Activated CD4-positive, alpha-beta T cell treated with anti-CD3 and anti-CD28 coated beads for 36 hours (primary cell): Measurements from ENCODE around the gene SFXN3. TPM values are rescaled to one million over a fixed set of nuclear protein-coding genes. Genes with fewer than 3 reads are reported as not detected.

ENCODE experiments used
- ATAC-seq: fragments of 200-7000 bp; cut with Tn5 transposase; one replicate; pipeline ENCODE4 v1.10.0; 2021; ENCODE audit warnings: mild to moderate bottlenecking, moderate library complexity
- CTCF ChIA-PET: fragments of 350-600 bp; sonication (Branson Sonifier 250); formaldehyde crosslinking; loops from one replicate; lab custom pipeline; 2021; ENCODE audit warnings: antibody characterized with exemption; lab: Charles Lee
- POLR2A ChIA-PET: fragments of 350-600 bp; sonication (Branson Sonifier 250); formaldehyde crosslinking; loops from one replicate; lab custom pipeline; 2021; ENCODE audit warnings: antibody characterized with exemption, inconsistent platforms; lab: Charles Lee
- DNase-seq: peaks from one replicate; pipeline ENCODE4 v3.0.0-alpha.2; 2020
- H3K27ac Mint-ChIP-seq: one replicate; pipeline ENCODE4 v1.8.0; 2021; ENCODE audit warnings: mixed read lengths
- H3K27me3 Mint-ChIP-seq: one replicate; pipeline ENCODE4 v1.8.0; 2021; ENCODE audit warnings: mixed read lengths
- H3K36me3 Mint-ChIP-seq: one replicate; pipeline ENCODE4 v1.8.0; 2021; ENCODE audit warnings: low read depth, mixed read lengths
- H3K4me1 Mint-ChIP-seq: one replicate; pipeline ENCODE4 v1.8.0; 2021; ENCODE audit warnings: mixed read lengths
- H3K4me3 Mint-ChIP-seq: one replicate; pipeline ENCODE4 v1.8.0; 2021; ENCODE audit warnings: mild to moderate bottlenecking, moderate library complexity, mixed read lengths
- H3K9me3 Mint-ChIP-seq: one replicate; pipeline ENCODE4 v1.8.0; 2021; ENCODE audit warnings: low read depth, mixed read lengths
- intact Hi-C, 2 experiments: fragments of 100-400 bp; cut with DNase I in 1 of 2; cut with micrococcal nuclease in 1 of 2; formaldehyde crosslinking; loops; one replicate each; pipeline versions ENCODE4 v1.14.2 to v1.15.1; 2022 to 2024; cut with DNase I, micrococcal nuclease
- total RNA-seq, 2 experiments: library from RNA; stranded (reverse); gene quantifications; one replicate each; pipeline ENCODE4 v1.2.3, GENCODE V29; 2021

The SFXN3 gene
- total RNA-seq, 2 experiments from 2014 or later, result 30.0 to 37.7 TPM

- no peak overlapping the region for H3K27ac Mint-ChIP-seq
- peaks cover 34% of the 10 kb centered on the region for H3K4me1 Mint-ChIP-seq
- H3K4me3 Mint-ChIP-seq, result peak overlapping the region; percentile 43
- POLR2A ChIA-PET, result interaction anchor here (0.6 kb wide), 1 partner anchor 455 kb away, joined by 3 read pairs; no protein-coding TSS in a partner anchor
- intact Hi-C loops, result loop anchor here (1.0 to 10.0 kb wide), 2 partner anchors 16 to 52 kb away; no protein-coding TSS in a partner anchor
- peaks cover 30% of the 10 kb centered on the region for H3K27me3 Mint-ChIP-seq
- CTCF ChIA-PET, result interaction anchor here (0.6 to 22.9 kb wide), 8 partner anchors 9 to 76 kb away, joined by 4 to 526 read pairs (median 6); partner anchors contain the start of genes PDZD7 and SFXN3
- DNase-seq (peak; percentile 72), ATAC-seq (peak; percentile 57)
- H3K9me3 Mint-ChIP-seq, result no peaks in the 10 kb centered on the region
- H3K36me3 Mint-ChIP-seq, result no peaks in the 10 kb centered on the region
Observed at GRCh38 chr10:101066146-101066895, 35.3 kb downstream of the SFXN3 start.

GRCh38 chr10:101066896-101067355 lies 35.9 kb downstream of the SFXN3 start:
- ATAC-seq (no peak), DNase-seq (no peak)
- no peak overlapping the region for H3K27ac Mint-ChIP-seq
- intact Hi-C loops, result loop anchor here (1.0 to 10.0 kb wide), 2 partner anchors 17 to 52 kb away; no protein-coding TSS in a partner anchor
- POLR2A ChIA-PET, result interaction anchor here (0.6 to 1.0 kb wide), 2 partner anchors 17 to 51 kb away, joined by 3 read pairs; no protein-coding TSS in a partner anchor
- no peaks in the 10 kb centered on the region for H3K36me3 Mint-ChIP-seq
- peaks cover 32% of the 10 kb centered on the region for H3K4me1 Mint-ChIP-seq
- no peaks in the 10 kb centered on the region for H3K9me3 Mint-ChIP-seq
- peak overlapping the region; percentile 72 for H3K4me3 Mint-ChIP-seq
- CTCF ChIA-PET, result interaction anchor here (0.6 to 22.9 kb wide), 18 partner anchors 8 to 534 kb away, joined by 3 to 526 read pairs (median 4); partner anchors contain the start of genes PDZD7 and SFXN3
- peaks cover 31% of the 10 kb centered on the region for H3K27me3 Mint-ChIP-seq

- CTCF ChIA-PET, result interaction anchor here (0.6 to 22.9 kb wide), 18 partner anchors 8 to 534 kb away, joined by 3 to 526 read pairs (median 4); partner anchors contain the start of genes PDZD7 and SFXN3
- POLR2A ChIA-PET, result interaction anchor here (0.6 to 1.0 kb wide), 2 partner anchors 17 to 50 kb away, joined by 3 read pairs; no protein-coding TSS in a partner anchor
- peak overlapping the region; percentile 25 for H3K27ac Mint-ChIP-seq
Observed at GRCh38 chr10:101067356-101068083, 36.5 kb downstream of the SFXN3 start.

GRCh38 chr10:101069441-101069840 lies 38.4 kb downstream of the SFXN3 start:
- Mint-ChIP-seq H3K27ac (no peak overlapping the region), H3K4me3 (no peak overlapping the region), H3K9me3 (no peaks in the 10 kb centered on the region), H3K27me3 (peaks cover 30% of the 10 kb centered on the region), H3K4me1 (peaks cover 22% of the 10 kb centered on the region), H3K36me3 (no peaks in the 10 kb centered on the region)
- POLR2A ChIA-PET, result no interaction called here
- CTCF ChIA-PET, result interaction anchor here (0.7 to 22.9 kb wide), 10 partner anchors 9 to 165 kb away, joined by 3 to 526 read pairs (median 4); partner anchors contain the start of genes PDZD7 and SFXN3
- no peak for ATAC-seq
- DNase-seq, result no peak
- intact Hi-C loops, result loop anchor here in 1 of 2 experiments (10.0 kb wide), 1 partner anchor 55 kb away; no protein-coding TSS in a partner anchor

More at GRCh38 chr10:101067356-101068083, 36.5 kb downstream of the SFXN3 start:
- peaks cover 28% of the 10 kb centered on the region for H3K4me1 Mint-ChIP-seq
- intact Hi-C loops, result loop anchor here (1.0 to 10.0 kb wide), 5 partner anchors 7 to 53 kb away; no protein-coding TSS in a partner anchor
- peak overlapping the region; percentile 72 for H3K4me3 Mint-ChIP-seq
- ATAC-seq, result peak; percentile 74
- H3K27me3 Mint-ChIP-seq, result peaks cover 30% of the 10 kb centered on the region
- peak; percentile 87 for DNase-seq
- no peaks in the 10 kb centered on the region for H3K9me3 Mint-ChIP-seq
- H3K36me3 Mint-ChIP-seq, result no peaks in the 10 kb centered on the region

GRCh38 chr10:101070098-101070497 lies 39.1 kb downstream of the SFXN3 start:
- H3K27ac Mint-ChIP-seq, result no peak overlapping the region
- ATAC-seq, result no peak
- intact Hi-C loops, result no loop called here
- CTCF ChIA-PET, result interaction anchor here (1.4 to 22.9 kb wide), 5 partner anchors 10 to 28 kb away, joined by 4 to 526 read pairs (median 6); partner anchors contain the start of genes PDZD7 and SFXN3
- POLR2A ChIA-PET, result no interaction called here
- no peaks in the 10 kb centered on the region for H3K9me3 Mint-ChIP-seq
- H3K4me1 Mint-ChIP-seq, result peaks cover 22% of the 10 kb centered on the region
- H3K4me3 Mint-ChIP-seq, result no peak overlapping the region
- no peak for DNase-seq
- no peaks in the 10 kb centered on the region for H3K36me3 Mint-ChIP-seq
- peaks cover 25% of the 10 kb centered on the region for H3K27me3 Mint-ChIP-seq

DNA sequence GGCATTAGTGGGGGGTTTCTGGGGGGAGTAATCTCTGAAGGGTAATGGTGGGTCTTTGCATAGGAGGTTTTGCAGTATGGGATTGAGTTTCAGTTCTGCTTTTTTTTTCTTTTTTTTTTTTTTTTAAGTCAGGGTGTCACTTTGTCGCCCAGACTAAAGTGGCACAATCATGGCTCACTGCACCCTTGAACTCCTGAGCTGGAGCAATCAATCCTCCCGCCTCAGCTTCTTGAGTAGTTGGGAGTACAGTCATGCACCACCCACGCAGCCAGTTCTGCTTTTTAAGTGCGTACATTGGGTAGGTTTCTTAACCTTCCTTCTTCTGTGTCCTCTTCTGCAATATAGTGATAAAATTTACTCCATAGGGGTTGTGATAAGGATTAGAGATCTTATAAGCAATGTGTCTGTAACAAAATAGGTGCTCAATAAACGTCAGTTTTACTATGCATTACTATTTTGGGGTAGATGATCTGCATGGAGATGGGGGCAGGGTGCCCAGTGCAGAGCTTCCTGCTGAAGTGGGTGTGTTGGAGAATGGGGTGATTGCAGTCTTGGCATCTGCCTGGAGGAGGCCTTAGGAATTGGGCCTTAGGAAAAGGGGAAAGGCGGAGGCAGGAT lies 40.3 kb downstream of the SFXN3 start:
- Mint-ChIP-seq H3K4me1 (peaks cover 16% of the 10 kb centered on the region), H3K9me3 (no peaks in the 10 kb centered on the region), H3K27me3 (peaks cover 26% of the 10 kb centered on the region), H3K27ac (no peak overlapping the region), H3K36me3 (no peaks in the 10 kb centered on the region), H3K4me3 (no peak overlapping the region)
- ATAC-seq, result peak; percentile 43
- DNase-seq, result peak; percentile 74
- intact Hi-C loops, result no loop called here
- ChIA-PET CTCF (interaction anchor here (0.5 to 22.9 kb wide), 6 partner anchors 8 to 263 kb away, joined by 3 to 526 read pairs (median 3); partner anchors contain the start of genes PDZD7 and SFXN3), POLR2A (no interaction called here)

GRCh38 chr10:101071885-101072433 lies 40.9 kb downstream of the SFXN3 start:
- intact Hi-C loops, result no loop called here
- DNase-seq (no peak), ATAC-seq (no peak)
- Mint-ChIP-seq H3K4me1 (peaks cover 12% of the 10 kb centered on the region), H3K9me3 (no peaks in the 10 kb centered on the region), H3K27ac (no peak overlapping the region), H3K27me3 (peaks cover 26% of the 10 kb centered on the region), H3K4me3 (no peak overlapping the region), H3K36me3 (no peaks in the 10 kb centered on the region)
- ChIA-PET CTCF (interaction anchor here (0.5 to 22.9 kb wide), 5 partner anchors 9 to 264 kb away, joined by 3 to 526 read pairs (median 3); partner anchors contain the start of genes PDZD7 and SFXN3), POLR2A (no interaction called here)

DNA sequence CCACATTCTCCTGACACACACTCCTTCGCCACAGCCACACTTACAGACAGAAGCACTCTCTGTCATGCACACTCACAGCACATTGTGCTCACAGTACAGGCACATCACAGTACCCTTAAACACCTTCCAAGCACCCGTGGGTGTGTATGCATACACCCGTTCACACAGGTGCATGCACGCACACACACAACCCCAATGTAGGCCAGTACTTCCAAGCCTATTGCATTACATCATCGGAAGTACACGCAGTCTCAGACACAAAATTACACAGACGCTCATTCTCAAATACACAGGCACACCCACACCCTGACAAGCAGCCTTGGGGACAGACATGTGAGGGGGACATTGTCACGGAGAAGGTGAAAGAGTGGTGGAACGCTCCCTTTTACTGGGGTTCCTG lies 41.9 kb downstream of the SFXN3 start:
- no peak for DNase-seq
- no peak overlapping the region for H3K27ac Mint-ChIP-seq
- H3K36me3 Mint-ChIP-seq, result no peaks in the 10 kb centered on the region
- ATAC-seq, result no peak
- ChIA-PET CTCF (no interaction called here), POLR2A (no interaction called here)
- no peak overlapping the region for H3K4me3 Mint-ChIP-seq
- H3K9me3 Mint-ChIP-seq, result no peaks in the 10 kb centered on the region
- H3K27me3 Mint-ChIP-seq, result peaks cover 26% of the 10 kb centered on the region
- intact Hi-C loops, result no loop called here
- H3K4me1 Mint-ChIP-seq, result peaks cover 4% of the 10 kb centered on the region

DNA sequence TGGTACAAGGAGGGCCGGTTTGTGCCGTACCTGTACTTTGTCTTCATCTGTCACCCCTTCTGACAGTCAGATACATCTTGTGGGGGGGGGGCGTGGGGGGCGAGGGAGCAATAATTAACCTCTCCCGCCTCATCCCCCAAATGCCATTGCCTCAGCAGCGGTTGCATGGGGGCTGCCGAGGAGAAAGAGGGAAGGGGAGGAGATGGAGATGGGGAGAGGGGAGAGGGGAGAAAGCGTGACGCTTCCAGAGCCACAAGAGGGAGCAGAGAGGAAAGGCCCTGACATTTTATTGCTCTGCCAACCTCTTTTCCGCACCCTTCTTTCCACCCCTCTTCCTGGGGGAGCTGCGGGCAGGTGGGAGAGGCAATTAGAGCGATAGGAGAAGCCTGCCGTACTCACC lies 42.6 kb downstream of the SFXN3 start:
- Mint-ChIP-seq H3K9me3 (no peaks in the 10 kb centered on the region), H3K4me1 (peaks cover 4% of the 10 kb centered on the region), H3K27ac (no peak overlapping the region), H3K4me3 (no peak overlapping the region), H3K27me3 (peaks cover 29% of the 10 kb centered on the region), H3K36me3 (no peaks in the 10 kb centered on the region)
- DNase-seq (no peak), ATAC-seq (no peak)
- CTCF ChIA-PET, result interaction anchor here (0.8 to 1.5 kb wide), 5 partner anchors 13 to 383 kb away, joined by 3 to 6 read pairs (median 3); no protein-coding TSS in a partner anchor
- intact Hi-C loops, result no loop called here
- POLR2A ChIA-PET, result no interaction called here

DNA sequence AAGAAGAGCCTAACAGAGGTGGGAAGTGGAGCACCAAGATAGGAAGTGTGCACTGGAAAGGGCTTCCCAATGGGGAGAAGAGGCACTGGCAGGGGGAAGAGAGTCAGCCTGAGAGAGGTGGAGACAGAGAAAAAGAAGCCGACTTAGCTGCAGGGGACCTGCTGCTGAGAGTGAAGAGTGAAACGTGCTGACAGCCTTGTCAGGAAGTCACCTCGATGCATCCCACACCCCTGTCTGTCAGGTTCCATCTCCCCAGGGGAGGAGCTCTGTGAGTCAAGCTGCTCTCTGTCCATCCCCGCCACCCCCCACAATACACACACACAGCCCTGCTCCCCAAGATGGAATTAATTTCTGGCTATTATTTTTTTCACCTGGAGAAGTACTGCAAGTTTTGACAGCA lies 44.7 kb downstream of the SFXN3 start:
- peak; percentile 46 for ATAC-seq
- CTCF ChIA-PET, result interaction anchor here (0.6 to 2.1 kb wide), 11 partner anchors 9 to 455 kb away, joined by 3 to 7 read pairs (median 3); no protein-coding TSS in a partner anchor
- H3K4me3 Mint-ChIP-seq, result no peak overlapping the region

More for the DNA sequence above, 44.7 kb downstream of the SFXN3 start:
- no peak overlapping the region for H3K27ac Mint-ChIP-seq
- no peaks in the 10 kb centered on the region for H3K36me3 Mint-ChIP-seq
- POLR2A ChIA-PET, result no interaction called here
- H3K27me3 Mint-ChIP-seq, result peaks cover 37% of the 10 kb centered on the region
- DNase-seq, result peak; percentile 23
- H3K4me1 Mint-ChIP-seq, result peaks cover 4% of the 10 kb centered on the region
- H3K9me3 Mint-ChIP-seq, result no peaks in the 10 kb centered on the region
- intact Hi-C loops, result no loop called here
